GM23248 (cell line): ENCODE results near the gene ANTKMT.

Experiments
- EZH2 ChIP-seq: fragments of 200-600 bp; sonication (generic); IDR thresholded peaks from 2 replicates; pipeline ENCODE4 v1.6.1; 2018; ENCODE audit warnings: antibody characterized with exemption, mild to moderate bottlenecking; ENCODE audit not compliant: insufficient read depth, poor library complexity, severe bottlenecking
- EZH2phosphoT487 ChIP-seq: fragments of 200-600 bp; sonication (generic); IDR thresholded peaks from 2 replicates; pipeline ENCODE4 v1.6.1; 2018; ENCODE audit warnings: antibody characterized with exemption, moderate library complexity, mild to moderate bottlenecking, low read depth; ENCODE audit not compliant: insufficient read depth

DNA sequence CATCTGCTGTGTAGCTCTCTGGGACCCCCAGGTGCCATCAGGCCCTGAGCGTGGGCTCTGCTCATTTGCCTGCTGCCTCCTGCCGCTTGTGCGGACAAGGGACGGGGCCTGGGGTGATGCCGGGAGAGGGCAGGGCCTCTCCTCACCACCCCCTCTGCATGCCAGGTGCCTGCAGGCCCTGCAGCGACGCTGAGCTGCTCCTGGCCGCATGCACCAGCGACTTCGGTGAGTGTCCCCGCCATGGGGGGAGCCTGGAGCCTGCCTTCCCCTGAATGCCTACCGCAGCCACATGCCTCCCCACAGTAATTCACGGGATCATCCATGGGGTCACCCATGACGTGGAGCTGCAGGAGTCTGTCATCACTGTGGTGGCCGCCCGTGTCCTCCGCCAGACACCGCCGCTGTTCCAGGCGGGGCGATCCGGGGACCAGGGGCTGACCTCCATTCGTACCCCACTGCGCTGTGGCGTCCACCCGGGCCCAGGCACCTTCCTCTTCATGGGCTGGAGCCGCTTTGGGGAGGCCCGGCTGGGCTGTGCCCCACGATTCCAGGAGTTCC lies 4.1 kb upstream of the ANTKMT start:
- TF ChIP-seq EZH2 (no peak), EZH2phosphoT487 (no peak)
